Stimulated activated CD8-positive, alpha-beta memory T cell treated with anti-CD3 and anti-CD28 coated beads, Interleukin-7, amount 100 ng/mL, for 1 hour (primary cell): ENCODE measurements around the gene MKLN1.
A peak's percentile ranks its signal among the peaks of the same experiment; 100 is the strongest.
"Not testable (repeated sequence)": the region's sequence is repeated elsewhere in the genome, so short reads cannot be mapped to it uniquely, and the experiment has no call there.

ENCODE experiments used
- DNase-seq, 2 donors: peaks; one replicate each; pipeline ENCODE4 v3.0.0-alpha.2; 2020; ENCODE audit warnings: low read depth in 2 of 2

MKLN1 gene

GRCh38 chr7:131327626-131328376 lies at the start of gene MKLN1:
TSS of gene MKLN1 (plus strand) at chr7:131327876. CDS start at chr7:131327900, 24 bp downstream.
- peak; percentile 76 to 79 for DNase-seq

- no peak for DNase-seq
Measured at GRCh38 chr7:131279044-131279443, 48.6 kb upstream of the MKLN1 start.

GRCh38 chr7:131281266-131282048 lies 46.2 kb upstream of the MKLN1 start:
- no peak for DNase-seq

- no peak for DNase-seq
Measured at GRCh38 chr7:131284702-131285419, 42.8 kb upstream of the MKLN1 start.

GRCh38 chr7:131285556-131285955 lies 42.1 kb upstream of the MKLN1 start:
- no peak for DNase-seq

- DNase-seq: no peak
Measured at GRCh38 chr7:131288450-131288849, 39.2 kb upstream of the MKLN1 start.

GRCh38 chr7:131289051-131289450 lies 38.6 kb upstream of the MKLN1 start:
- DNase-seq: no peak

GRCh38 chr7:131292141-131292905 lies 35.4 kb upstream of the MKLN1 start:
- DNase-seq: no peak

GRCh38 chr7:131293018-131293417 lies 34.7 kb upstream of the MKLN1 start:
- no peak for DNase-seq

- DNase-seq: no peak
Measured at GRCh38 chr7:131294553-131294952, 33.1 kb upstream of the MKLN1 start.

GRCh38 chr7:131298608-131298992 lies 29.1 kb upstream of the MKLN1 start:
- no peak for DNase-seq

- no peak for DNase-seq
Measured at GRCh38 chr7:131299074-131299473, 28.6 kb upstream of the MKLN1 start.

- DNase-seq: no peak
Measured at GRCh38 chr7:131300078-131300477, 27.6 kb upstream of the MKLN1 start.

- DNase-seq: no peak
Measured at GRCh38 chr7:131300572-131301466, 26.9 kb upstream of the MKLN1 start.

- DNase-seq: no peak
Measured at GRCh38 chr7:131302446-131302845, 25.2 kb upstream of the MKLN1 start.

- peak in 1 of 2 donors; percentile 2 for DNase-seq
Measured at GRCh38 chr7:131302876-131303707, 24.6 kb upstream of the MKLN1 start.

GRCh38 chr7:131305152-131305551 lies 22.5 kb upstream of the MKLN1 start:
- no peak for DNase-seq

GRCh38 chr7:131306041-131306440 lies 21.6 kb upstream of the MKLN1 start:
- not testable (repeated sequence) for DNase-seq

- no peak for DNase-seq
Measured at GRCh38 chr7:131306777-131307176, 20.9 kb upstream of the MKLN1 start.

GRCh38 chr7:131307627-131308026 lies 20.0 kb upstream of the MKLN1 start:
- no peak for DNase-seq
